ENCODE data around the gene ADORA1. TPM values are rescaled to one million over a fixed set of nuclear protein-coding genes. Genes with fewer than 3 reads are reported as not detected.

Gene ADORA1
- total and polyA plus RNA-seq, 10 of the 15 experiments (the other 5 are each of a cell fraction or from before 2014, with no cell fraction given), result not detected

DNA sequence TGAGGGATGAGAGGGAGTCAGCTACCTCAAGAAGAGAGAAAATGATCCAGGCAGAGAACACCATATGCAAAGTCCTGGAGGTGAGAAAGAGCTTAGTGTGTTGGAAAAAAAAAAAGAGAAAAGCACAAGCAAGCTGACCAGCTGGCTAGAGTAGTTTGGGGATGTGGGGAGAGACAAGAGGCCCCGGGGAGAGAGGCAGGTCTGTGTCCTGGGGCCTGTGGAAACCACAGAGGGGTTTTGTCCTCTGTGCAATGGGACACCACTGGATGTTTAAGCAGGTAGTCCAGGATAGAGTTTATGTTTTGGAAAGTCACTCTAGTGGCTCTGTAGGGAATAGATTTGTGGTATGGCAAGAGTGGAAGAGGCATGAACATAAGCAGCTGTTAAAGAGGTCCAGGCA, 73.4 kb downstream of the ADORA1 start (continued):
- TF ChIP-seq SREBF2 (IDR thresholded peaks at IDR 0.05; ENCODE audit: low read length), result no peak
- TF ChIP-seq TARDBP (IDR thresholded peaks at IDR 0.05; ENCODE audit: borderline replicate concordance), result no peak
- TF ChIP-seq RUNX3 (IDR thresholded peaks at IDR 0.05; ENCODE audit: low read length), result no peak
- no peak for TF ChIP-seq NFXL1 (IDR thresholded peaks at IDR 0.05; ENCODE audit: borderline replicate concordance)
- TF ChIP-seq BACH1 (IDR thresholded peaks at IDR 0.05; ENCODE audit: borderline replicate concordance), result no peak

DNA sequence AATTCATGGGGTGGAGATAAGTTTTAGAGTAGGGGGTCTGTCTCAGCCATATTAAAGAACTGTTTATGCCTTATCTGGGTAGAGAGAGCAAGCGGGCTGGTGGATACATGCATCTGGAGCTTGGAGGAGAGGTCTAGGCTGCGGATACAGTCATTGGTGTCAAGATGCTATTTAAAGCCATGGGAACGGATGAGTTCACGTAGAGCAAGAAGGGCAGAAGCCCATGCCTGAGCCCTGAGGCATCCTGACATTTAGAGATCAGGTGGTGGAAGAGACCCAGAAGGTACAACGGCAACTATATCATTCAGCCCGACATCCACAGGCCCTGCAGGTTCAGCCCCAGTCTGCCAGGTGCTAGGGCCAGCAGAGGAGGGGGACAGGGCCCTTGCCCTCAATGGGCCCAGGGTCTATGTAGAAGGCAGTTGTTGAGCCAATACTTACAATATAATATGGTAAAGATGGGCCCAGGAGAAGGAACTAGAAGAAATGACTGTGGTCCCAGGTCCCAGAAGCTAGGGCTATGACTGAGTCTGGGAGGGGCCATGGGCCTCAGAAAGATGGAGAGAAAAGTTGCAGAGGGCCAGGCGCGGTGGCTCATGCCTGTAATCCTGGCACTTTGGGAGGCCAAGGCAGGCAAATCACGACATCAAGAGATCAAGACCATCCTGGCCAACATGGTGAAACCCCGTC, 74.1 kb downstream of the ADORA1 start:
- RAD21 ChIA-PET (ENCODE audit: unreplicated experiment), result interaction anchor here (0.7 kb wide), 1 partner anchor 1652 kb away, joined by 3 read pairs; no protein-coding TSS in a partner anchor

More for the DNA sequence above, 74.1 kb downstream of the ADORA1 start:
- no peak for DNase-seq (ENCODE audit: low read depth, low spot score)
- Histone ChIP-seq H3K27me3 (replicated peaks in 1 of 2; ENCODE audit: control insufficient read depth in 2 of 2, insufficient read depth in 2 of 2, low read length in 1 of 2) (peaks cover 0 to 5% of the 10 kb centered on the region in 2 experiments; a peak in 3 of 4 replicates), H3K4me1 (ENCODE audit: control insufficient read depth, insufficient read depth, low read length) (no peaks in the 10 kb centered on the region), H3K27ac (ENCODE audit: control insufficient read depth, insufficient read depth) (no peak overlapping the region), H3K79me2 (ENCODE audit: control insufficient read depth, insufficient read depth, low read length) (no peaks in the 10 kb centered on the region), H3K4me3 (no peak overlapping the region), H3K9me3 (replicated peaks; ENCODE audit: control insufficient read depth, insufficient read depth, low read length) (no peaks in the 10 kb centered on the region), H3K9ac (ENCODE audit: control insufficient read depth, insufficient read depth, low read length) (no peak overlapping the region), H4K20me1 (ENCODE audit: control insufficient read depth, insufficient read depth) (no peaks in the 10 kb centered on the region; the same call in 1 of the 2 replicates), H2AFZ (ENCODE audit: control insufficient read depth, low read depth, low read length) (no peak overlapping the region), H3K4me2 (ENCODE audit: control insufficient read depth, insufficient read depth) (no peak overlapping the region), H3K36me3 (ENCODE audit: control insufficient read depth in 2 of 2, insufficient read depth in 2 of 2, low read length in 1 of 2) (no peaks in the 10 kb centered on the region)
- in situ Hi-C loops (cut with MboI), result no loop called here
- no TSS peak for BruUV-seq (replicated peaks)
- intact Hi-C loops (cut with micrococcal nuclease; ENCODE audit: unreplicated experiment), result no loop called here
- no peak for TF ChIP-seq MYC (IDR thresholded peaks at IDR 0.05; ENCODE audit: insufficient read depth, insufficient read length, insufficient replicate concordance, low read length, severe bottlenecking)
- no peak for TF ChIP-seq JUND (IDR thresholded peaks at IDR 0.05; ENCODE audit: low read depth, low read length)
- TF ChIP-seq, protein P1, sequence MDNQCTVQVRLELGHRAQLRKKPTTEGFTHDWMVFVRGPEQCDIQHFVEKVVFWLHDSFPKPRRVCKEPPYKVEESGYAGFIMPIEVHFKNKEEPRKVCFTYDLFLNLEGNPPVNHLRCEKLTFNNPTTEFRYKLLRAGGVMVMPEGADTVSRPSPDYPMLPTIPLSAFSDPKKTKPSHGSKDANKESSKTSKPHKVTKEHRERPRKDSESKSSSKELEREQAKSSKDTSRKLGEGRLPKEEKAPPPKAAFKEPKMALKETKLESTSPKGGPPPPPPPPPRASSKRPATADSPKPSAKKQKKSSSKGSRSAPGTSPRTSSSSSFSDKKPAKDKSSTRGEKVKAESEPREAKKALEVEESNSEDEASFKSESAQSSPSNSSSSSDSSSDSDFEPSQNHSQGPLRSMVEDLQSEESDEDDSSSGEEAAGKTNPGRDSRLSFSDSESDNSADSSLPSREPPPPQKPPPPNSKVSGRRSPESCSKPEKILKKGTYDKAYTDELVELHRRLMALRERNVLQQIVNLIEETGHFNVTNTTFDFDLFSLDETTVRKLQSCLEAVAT (IDR thresholded peaks at IDR 0.05), result no peak
- TF ChIP-seq ZNF24 (IDR thresholded peaks at IDR 0.05), result no peak
- TF ChIP-seq ESRRA (IDR thresholded peaks at IDR 0.05; ENCODE audit: low read length), result no peak
- TF ChIP-seq NFXL1 (IDR thresholded peaks at IDR 0.05; ENCODE audit: borderline replicate concordance), result no peak
- TF ChIP-seq CBFB (IDR thresholded peaks at IDR 0.05; ENCODE audit: low read depth), result no peak
- TF ChIP-seq CHD4 (IDR thresholded peaks at IDR 0.05), result no peak
- no peak for TF ChIP-seq PKNOX1 (IDR thresholded peaks at IDR 0.05)
- TF ChIP-seq POU2F2 (IDR thresholded peaks at IDR 0.05; ENCODE audit: borderline replicate concordance, low read depth, low read length), result no peak
- TF ChIP-seq MXI1 (IDR thresholded peaks at IDR 0.05; ENCODE audit: low read depth, low read length), result no peak
- no peak for TF ChIP-seq ATF3 (IDR thresholded peaks at IDR 0.05; ENCODE audit: borderline replicate concordance, extremely low read depth, low read depth, low read length)
- ChIA-PET SMC1A (ENCODE audit: uncharacterized antibody, unreplicated experiment) (interaction anchor here (1.2 to 1.6 kb wide), 2 partner anchors 8 to 17 kb away, joined by 3 to 4 read pairs; no protein-coding TSS in a partner anchor), POLR2A (no interaction called here), CTCF (no interaction called here)
- ATAC-seq, result no peak
- WGBS (ENCODE audit: insufficient coverage, insufficient replicate concordance, low lambda C conversion rate, missing lambda C conversion rate), result 44% methylated on average over 10 of the region's 10 CpGs
- no peak for FAIRE-seq

Data from GM12878 (cell line).